K562 (cell line): ENCODE data around the gene AIFM3. TPM values are rescaled to one million over a fixed set of nuclear protein-coding genes. Genes with fewer than 3 reads are reported as not detected.

Experiments used
- EGR1 ChIP-seq: fragments of 450-650 bp; conservative IDR thresholded peaks from 2 replicates; pipeline ENCODE4 v1.6.1; 2017; ENCODE audit warnings: mild to moderate bottlenecking
- HDAC6 ChIP-seq: IDR thresholded peaks from 2 replicates; pipeline ENCODE4 v1.6.1; 2012; ENCODE audit warnings: low read depth, mild to moderate bottlenecking, control low read depth, inconsistent platforms, low read length, moderate library complexity
- MEIS2 ChIP-seq: fragments of 450-650 bp; IDR thresholded peaks from 2 replicates; pipeline ENCODE4 v1.6.1; 2014; ENCODE audit warnings: mild to moderate bottlenecking; ENCODE audit not compliant: partially characterized antibody
- RAD21 ChIP-seq, 2 experiments: fragments of 250-450 bp in 1 of 2; fragments of 450-650 bp in 1 of 2; sonication (Bioruptor Pico) in 1 of 2; formaldehyde crosslinking in 1 of 2; IDR thresholded peaks in 1 of 2; conservative IDR thresholded peaks in 1 of 2; 2 replicates each; pipeline versions ENCODE4 v1.4.0 to v1.8.0; 2020 to 2022; ENCODE audit warnings: mild to moderate bottlenecking in 2 of 2, moderate library complexity in 1 of 2
- SIN3B ChIP-seq: fragments of 450-650 bp; IDR thresholded peaks from 2 replicates; pipeline ENCODE4 v1.6.1; 2017; ENCODE audit warnings: low read depth, mild to moderate bottlenecking, moderate library complexity
- SMARCC2 ChIP-seq: fragments of 450-650 bp; IDR thresholded peaks from 2 replicates; pipeline ENCODE4 v1.6.1; 2017; ENCODE audit warnings: antibody characterized with exemption, moderate library complexity, mild to moderate bottlenecking, low read depth
- ZFP1 ChIP-seq: fragments of 450-650 bp; formaldehyde crosslinking; IDR thresholded peaks from 2 replicates; pipeline ENCODE4 v1.4.0; 2020; ENCODE audit warnings: mild to moderate bottlenecking, mixed read lengths
- polyA plus RNA-seq, 8 experiments: library from polyadenylated mRNA; depleted of rRNA in 4 of 8; stranded (reverse) in 5 of 8; unstranded in 3 of 8; fragments of >200 nt; fragmentation: Nextera tagmentation in 2 of 8; fragmentation: Illumina TruSeq in 1 of 8; extraction: Ambion mirVana in 2 of 8; extraction: Trizol in 1 of 8; gene quantifications; 2 replicates each; pipeline versions ENCODE4 v1.2.1 to v1.2.3, GENCODE V29; 2011 to 2014; ENCODE audit warnings: inconsistent platforms in 1 of 8, missing spikeins in 1 of 8
- total RNA-seq, 7 experiments: library from RNA; depleted of rRNA in 6 of 7; stranded (reverse); fragments of >200 nt in 6 of 7; fragmentation: Illumina TruSeq in 2 of 7; extraction: Trizol in 2 of 7; gene quantifications; 2 replicates each; pipeline versions ENCODE4 v1.2.1 to v1.2.3, GENCODE V29; 2011 to 2021; ENCODE audit warnings: low replicate concordance in 1 of 7
- TF ChIP-seq, protein P1 (sequence below), 2 experiments: fragments of 450-650 bp; IDR thresholded peaks; 2 replicates each; pipeline ENCODE4 v1.6.1; 2016; ENCODE audit warnings: mild to moderate bottlenecking in 2 of 2, borderline replicate concordance in 1 of 2, low read depth in 1 of 2, moderate library complexity in 1 of 2
- TF ChIP-seq, protein P2 (sequence below): fragments of 250-450 bp; sonication (Bioruptor Pico); IDR thresholded peaks from 2 replicates; pipeline ENCODE4 v1.8.0; 2022; ENCODE audit warnings: inconsistent platforms, mild to moderate bottlenecking, moderate library complexity, borderline replicate concordance
- TF ChIP-seq, protein P3 (sequence below): fragments of 150-350 bp; conservative IDR thresholded peaks from 2 replicates; pipeline ENCODE4 v1.6.1; 2014; ENCODE audit warnings: low read length

The AIFM3 gene
- total and polyA plus RNA-seq, 9 of the 15 experiments (the other 6 are each of a cell fraction or from before 2014, with no cell fraction given): 0.03 to 0.20 (median 0.07) TPM; not detected in 1

DNA sequence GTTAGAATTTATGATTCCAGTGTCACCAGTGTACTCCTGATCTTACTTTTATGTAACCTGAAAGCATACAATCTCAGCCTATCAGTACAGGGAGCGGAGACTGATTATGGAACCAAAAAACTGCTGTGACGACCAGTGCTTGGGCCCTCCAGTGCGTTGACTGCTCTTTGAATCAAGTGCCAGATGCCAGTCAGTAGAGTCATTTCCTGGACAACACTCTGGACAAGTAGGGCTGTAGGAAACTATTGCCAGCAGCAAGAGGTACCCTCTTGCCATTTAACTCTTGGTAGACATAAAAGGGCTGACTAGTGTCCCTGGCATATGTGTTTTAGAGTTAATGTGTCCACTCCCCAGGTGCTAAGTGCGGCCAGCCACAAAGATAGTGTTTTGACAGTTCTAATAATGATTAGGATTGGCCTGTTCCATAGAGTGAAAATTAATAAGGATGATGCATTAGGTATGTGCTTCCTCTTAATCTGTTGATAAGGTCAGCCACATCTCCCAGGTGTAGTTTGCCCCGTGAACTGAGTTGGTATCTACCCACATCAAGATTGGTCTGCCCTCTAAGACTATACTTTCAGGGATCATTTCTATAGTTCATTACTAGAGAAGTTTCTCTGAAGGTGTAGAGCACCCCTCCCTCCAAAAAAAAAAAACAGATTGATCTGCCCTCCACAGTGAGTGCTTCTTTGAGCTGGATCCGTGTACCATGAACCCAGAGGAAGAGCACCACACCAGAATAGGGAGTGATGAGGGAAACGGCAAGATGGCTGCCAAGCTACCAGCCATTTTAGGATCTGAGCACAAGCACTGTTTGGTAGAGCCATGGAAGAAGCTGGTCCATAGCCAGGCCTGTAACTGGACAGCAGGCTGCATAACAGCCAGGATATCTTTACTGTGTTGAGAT, 20.7 kb upstream of the AIFM3 start (continued):
- TF ChIP-seq, protein P1, sequence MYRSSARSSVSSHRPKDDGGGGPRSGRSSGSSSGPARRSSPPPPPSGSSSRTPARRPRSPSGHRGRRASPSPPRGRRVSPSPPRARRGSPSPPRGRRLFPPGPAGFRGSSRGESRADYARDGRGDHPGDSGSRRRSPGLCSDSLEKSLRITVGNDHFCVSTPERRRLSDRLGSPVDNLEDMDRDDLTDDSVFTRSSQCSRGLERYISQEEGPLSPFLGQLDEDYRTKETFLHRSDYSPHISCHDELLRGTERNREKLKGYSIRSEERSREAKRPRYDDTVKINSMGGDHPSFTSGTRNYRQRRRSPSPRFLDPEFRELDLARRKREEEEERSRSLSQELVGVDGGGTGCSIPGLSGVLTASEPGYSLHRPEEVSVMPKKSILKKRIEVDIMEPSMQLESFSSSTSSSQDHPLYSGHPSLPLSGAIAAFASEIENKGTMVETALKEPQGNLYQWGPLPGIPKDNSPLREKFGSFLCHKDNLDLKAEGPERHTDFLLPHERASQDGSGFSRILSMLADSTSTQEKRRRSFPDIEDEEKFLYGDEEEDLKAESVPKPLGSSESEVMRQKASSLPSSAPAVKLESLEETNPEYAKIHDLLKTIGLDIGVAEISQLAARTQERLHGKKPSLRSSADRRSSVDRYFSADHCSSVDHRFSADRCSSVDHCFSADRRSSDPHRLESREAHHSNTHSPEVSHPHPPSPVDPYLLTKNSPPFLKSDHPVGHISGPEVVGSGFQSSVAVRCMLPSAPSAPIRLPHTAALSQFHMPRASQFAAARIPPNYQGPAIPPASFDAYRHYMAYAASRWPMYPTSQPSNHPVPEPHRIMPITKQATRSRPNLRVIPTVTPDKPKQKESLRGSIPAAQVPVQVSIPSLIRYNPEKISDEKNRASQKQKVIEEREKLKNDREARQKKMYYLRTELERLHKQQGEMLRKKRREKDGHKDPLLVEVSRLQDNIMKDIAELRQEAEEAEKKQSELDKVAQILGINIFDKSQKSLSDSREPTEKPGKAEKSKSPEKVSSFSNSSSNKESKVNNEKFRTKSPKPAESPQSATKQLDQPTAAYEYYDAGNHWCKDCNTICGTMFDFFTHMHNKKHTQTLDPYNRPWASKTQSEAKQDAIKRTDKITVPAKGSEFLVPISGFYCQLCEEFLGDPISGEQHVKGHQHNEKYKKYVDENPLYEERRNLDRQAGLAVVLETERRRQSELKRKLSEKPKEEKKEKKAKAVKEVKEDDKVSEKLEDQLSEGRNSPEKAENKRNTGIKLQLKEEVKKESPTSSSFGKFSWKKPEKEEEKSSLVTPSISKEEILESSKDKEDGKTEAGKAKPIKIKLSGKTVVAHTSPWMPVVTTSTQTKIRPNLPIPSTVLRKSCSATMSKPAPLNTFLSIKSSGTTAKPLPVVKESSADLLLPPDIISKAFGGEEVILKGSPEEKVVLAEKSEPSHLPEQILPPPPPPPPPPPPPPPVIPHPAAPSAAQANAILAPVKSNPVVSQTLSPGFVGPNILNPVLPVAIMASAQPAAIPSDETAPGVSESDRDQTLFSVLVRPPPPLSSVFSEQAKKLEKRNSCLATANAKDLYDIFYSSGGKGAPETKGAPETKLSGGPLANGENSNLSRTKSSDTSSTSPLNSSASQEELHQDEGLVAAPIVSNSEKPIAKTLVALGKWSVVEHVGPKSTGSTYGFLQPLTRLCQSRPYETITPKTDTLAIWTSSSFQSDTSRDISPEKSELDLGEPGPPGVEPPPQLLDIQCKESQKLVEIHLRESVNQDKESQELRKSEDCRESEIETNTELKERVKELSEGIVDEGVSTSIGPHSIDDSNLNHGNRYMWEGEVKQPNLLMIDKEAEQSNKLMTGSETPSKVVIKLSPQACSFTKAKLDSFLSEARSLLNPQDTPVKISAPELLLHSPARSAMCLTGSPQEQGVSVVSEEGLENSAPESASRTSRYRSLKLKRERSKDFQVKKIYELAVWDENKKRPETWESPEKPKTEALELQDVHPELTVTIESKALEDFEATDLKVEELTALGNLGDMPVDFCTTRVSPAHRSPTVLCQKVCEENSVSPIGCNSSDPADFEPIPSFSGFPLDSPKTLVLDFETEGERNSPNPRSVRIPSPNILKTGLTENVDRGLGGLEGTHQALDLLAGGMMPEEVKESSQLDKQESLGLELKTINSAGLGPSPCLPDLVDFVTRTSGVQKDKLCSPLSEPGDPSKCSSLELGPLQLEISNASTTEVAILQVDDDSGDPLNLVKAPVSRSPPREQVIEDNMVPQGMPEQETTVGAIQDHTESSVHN (IDR thresholded peaks at IDR 0.05; ENCODE audit: borderline replicate concordance in 1 of 2, low read depth in 1 of 2): no peak
- TF ChIP-seq EGR1 (no peak), RAD21 (CRISPR knock-in tag; conservative IDR thresholded peaks at IDR 0.05 in 1 of 2, IDR thresholded peaks at IDR 0.05 in 1 of 2) (peak in 1 of 2 experiments; percentile 25; a peak in 2 of 4 replicates), HDAC6 (no peak), ZFP1 (CRISPR knock-in tag) (no peak), SMARCC2 (no peak), MEIS2 (no peak), SIN3B (no peak)
- TF ChIP-seq, protein P2, sequence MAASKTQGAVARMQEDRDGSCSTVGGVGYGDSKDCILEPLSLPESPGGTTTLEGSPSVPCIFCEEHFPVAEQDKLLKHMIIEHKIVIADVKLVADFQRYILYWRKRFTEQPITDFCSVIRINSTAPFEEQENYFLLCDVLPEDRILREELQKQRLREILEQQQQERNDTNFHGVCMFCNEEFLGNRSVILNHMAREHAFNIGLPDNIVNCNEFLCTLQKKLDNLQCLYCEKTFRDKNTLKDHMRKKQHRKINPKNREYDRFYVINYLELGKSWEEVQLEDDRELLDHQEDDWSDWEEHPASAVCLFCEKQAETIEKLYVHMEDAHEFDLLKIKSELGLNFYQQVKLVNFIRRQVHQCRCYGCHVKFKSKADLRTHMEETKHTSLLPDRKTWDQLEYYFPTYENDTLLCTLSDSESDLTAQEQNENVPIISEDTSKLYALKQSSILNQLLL: peak; percentile 71; the same call in 1 of the 2 replicates
- TF ChIP-seq, protein P3, sequence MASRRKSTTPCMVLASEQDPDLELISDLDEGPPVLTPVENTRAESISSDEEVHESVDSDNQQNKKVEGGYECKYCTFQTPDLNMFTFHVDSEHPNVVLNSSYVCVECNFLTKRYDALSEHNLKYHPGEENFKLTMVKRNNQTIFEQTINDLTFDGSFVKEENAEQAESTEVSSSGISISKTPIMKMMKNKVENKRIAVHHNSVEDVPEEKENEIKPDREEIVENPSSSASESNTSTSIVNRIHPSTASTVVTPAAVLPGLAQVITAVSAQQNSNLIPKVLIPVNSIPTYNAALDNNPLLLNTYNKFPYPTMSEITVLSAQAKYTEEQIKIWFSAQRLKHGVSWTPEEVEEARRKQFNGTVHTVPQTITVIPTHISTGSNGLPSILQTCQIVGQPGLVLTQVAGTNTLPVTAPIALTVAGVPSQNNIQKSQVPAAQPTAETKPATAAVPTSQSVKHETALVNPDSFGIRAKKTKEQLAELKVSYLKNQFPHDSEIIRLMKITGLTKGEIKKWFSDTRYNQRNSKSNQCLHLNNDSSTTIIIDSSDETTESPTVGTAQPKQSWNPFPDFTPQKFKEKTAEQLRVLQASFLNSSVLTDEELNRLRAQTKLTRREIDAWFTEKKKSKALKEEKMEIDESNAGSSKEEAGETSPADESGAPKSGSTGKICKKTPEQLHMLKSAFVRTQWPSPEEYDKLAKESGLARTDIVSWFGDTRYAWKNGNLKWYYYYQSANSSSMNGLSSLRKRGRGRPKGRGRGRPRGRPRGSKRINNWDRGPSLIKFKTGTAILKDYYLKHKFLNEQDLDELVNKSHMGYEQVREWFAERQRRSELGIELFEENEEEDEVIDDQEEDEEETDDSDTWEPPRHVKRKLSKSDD: no peak
